Middle frontal gyrus (tissue), 1 donor: ENCODE data around the gene DMBT1.

Experiments used
- DNase-seq: peaks from one replicate; pipeline ENCODE4 v3.0.0-alpha.2; 2015; ENCODE audit warnings: low spot score; ENCODE audit errors: extremely low spot score

DMBT1 gene

DNA sequence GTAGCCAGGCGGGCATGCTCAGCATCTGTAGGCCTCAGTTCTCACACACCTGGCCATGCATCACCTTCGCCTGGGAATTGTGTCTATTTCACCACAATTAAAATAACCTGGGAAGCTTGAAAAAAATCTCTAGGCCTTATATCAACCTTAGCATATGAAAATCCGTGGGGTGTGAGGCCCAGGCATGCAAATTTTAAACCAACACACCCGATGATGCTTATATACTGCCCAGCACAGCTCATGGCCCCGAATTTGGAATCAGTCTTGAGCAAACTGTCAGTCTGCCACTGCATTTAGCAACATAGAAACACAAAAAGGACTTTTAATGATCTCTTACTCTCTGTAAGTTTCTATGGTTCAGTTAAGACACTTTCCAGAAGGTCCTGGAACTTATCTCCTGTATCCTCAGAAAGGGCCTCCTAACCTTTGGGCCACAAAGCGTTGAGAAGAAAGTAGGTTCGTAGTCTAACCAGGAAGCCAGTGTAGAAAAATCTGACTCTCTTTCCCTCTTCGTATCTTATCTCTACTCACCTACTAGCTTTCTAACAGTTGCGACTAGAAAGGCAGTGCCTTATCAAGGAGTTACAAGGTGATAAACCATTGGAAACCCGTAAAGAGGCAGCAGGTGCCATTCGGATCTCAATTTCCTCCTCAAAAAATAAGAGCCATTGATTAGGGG, 12.0 kb upstream of the DMBT1 start:
- no peak for DNase-seq

DNA sequence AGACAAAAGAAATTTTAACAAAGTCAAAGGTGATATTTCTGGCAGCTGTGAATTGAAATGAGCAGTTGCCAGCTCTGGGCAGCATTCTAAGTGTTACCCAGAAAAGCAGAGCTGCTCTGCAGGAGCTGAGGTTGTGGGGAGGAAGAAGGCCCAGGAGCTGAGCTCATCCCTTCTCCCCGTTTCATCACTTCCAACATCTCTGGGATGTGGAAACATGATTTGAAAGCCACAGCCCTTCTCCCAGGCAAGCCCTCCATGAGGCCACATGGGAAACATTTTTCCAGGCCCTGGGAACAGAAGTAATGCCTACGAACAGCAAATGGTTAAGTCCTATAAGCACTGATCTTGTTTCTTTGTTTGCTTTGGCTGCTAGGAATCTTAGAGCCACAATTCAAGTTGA, 10.9 kb upstream of the DMBT1 start:
- no peak for DNase-seq

DNA sequence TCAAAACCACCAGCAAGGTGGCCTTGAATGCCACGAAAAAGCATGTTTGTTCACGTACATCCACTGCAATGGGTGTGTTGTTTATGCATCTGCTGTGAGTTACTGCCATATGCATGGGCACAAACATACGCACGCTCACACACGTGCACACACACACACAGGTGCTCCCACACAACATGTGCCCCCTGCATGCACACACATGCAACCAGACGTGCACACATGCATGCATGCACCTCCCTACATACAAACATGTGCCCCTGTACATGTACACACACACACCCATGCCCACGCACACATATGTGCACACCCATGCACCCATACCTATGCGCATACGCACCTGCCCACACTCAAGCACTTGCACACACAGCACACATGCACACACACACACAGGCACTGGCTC, 10.1 kb upstream of the DMBT1 start:
- DNase-seq: no peak

DNA sequence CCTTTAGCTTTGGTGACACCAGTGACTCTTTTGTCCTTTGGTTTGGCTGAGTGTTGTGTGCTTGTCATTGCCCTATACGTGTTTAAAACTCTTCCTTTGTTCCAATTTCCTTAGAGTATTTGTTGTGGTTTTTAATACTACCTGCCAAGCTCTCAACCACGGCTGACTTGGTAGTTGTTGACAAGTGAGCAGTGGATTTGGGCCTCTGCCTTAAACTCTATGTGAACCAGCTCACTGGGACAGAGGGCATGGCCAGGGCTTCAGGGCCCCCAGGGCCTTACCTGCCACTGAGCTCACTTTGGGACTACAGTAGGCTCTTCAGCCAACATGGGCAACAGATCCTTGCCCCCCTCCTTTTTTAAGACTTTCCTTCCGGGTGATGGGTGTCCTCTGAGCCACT, 9.6 kb upstream of the DMBT1 start:
- DNase-seq: no peak

DNA sequence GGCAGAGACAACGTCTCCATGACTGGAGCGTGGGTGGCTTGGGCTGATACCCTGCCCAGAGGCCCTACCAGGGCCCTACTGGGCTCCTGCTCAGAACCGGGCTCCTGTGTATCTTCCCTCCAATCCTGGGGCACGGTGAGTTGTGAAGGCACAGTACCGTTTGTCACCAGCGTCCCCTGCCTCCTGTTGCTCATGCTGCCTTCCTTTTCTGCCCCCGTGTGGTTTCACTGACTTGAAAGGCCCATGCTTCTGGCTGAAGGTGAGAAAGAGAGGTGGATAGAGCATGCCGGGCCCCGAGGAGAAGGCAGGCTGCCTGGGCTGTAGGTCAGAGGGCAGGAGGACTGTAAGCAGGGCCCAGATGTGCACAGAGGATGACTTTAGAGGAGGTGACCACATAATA, 9.1 kb upstream of the DMBT1 start:
- DNase-seq: no peak

DNA sequence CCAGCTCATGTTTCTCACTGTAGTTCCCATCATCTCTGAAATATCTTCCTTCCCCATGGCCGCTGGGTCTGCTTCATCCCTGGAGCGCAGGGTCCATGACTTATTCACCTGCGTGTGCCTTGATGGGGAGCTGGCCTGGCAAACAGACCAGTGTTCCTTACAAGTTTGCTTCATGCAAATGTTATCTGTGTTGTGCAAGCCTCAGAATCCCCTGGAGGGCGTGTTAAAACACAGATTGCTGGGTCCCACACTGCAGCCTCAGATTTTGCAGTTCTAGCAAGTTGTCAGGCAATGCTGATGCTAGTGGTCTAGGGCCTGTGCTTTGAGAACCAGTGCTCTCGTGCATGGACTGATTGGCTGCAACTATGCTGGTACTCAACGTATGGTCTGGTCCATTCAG, 7.2 kb upstream of the DMBT1 start:
- DNase-seq: no peak

DNA sequence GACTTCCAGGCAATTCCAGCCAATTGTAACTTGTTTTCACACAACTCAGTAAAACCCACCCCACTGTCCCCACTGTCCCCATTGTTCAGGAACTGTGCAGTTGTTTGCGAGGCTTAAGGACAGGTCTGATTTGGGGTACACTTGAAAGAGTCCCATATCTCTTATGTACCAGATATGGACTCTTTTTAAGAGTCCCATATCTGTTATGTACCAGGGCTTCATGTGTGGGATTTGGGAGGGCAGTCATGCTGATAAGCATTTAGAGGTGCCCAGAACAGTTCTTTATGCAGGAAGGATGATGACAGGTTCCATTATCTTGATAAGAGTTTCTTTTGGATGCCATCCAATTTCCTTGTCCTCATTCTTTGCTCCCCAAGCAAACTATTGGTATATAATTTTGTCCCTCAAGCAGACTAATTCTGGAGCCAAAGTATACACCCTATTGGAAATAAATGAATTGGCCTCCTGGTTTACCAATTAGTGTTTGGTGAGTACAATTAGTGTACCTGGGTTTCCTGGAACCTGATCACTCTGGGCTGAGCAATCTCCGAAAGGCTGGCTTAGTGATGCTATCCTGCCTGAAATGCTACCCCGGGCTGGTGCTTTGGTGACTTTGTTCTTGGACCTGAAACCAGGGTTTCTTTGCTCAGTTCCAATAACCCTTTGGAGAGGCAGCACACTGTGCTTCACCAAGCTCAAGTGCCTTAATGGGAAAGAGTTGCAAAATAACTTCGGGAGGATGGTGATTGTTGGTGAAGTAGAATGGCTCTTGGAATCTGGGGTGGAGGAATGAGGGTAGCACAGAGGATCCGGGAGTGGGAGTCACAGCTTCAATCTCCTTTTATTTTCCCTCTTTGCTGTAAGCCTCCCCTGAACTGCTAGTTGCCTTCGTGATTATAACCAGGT, 6.2 kb upstream of the DMBT1 start:
- no peak for DNase-seq

DNA sequence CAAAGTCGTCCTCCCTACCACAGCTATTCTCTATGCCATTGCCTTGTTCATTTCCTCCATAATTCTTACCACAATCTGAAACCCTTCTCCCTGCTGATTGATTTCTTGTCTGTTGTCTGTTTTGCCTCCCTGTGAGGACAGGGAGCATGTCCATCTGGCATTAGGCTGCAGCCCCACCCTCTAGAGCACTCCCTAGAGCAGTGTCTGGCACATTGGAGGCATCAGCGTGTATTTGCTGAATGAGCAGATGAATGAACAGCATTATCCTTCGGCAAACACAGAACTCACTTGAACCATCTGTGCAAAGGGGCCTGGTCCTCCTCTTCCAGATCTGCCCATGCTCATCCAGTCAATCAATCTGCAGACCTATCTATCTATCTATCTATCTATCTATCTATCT, 5.1 kb upstream of the DMBT1 start:
- no peak for DNase-seq

DNA sequence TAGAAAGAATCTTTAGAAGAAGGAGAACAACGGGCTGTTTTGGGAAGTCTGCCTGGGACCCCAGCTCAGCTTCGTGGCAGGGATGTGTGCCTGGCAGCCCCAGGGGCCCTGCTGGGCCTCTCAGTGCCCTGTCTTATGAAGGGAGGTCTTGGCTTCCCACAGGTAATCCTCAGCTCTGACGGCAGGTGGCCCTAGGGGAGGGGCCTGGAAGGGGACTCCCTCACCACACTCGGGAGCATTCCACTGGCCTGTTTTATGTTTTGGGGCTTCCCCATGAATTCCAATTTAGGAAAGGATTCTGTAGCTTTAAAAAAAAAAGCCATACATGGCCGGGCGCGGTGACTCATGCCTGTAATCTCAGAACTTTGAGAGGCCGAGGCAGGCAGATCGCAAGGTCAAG, 3.0 kb upstream of the DMBT1 start:
- no peak for DNase-seq

DNA sequence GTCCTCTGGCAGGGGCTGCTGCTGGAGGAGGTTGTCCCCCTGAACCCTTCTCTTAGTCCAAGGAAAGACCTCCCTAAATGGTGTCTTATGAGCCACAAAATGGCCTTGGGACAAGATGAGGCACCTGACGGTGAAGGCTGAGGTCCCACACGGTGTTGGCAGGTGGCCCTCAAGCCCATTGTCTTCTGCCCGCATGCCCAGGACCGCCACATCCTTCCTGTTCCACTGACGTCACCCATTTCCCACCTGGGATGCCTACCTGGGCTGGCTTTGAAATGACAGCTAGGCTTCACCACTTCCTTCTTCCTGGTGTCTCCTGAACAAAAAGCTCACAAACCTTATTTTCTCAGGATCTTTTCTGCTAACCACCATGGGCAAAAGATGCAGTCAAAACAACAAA, 2.1 kb upstream of the DMBT1 start:
- no peak for DNase-seq

DNA sequence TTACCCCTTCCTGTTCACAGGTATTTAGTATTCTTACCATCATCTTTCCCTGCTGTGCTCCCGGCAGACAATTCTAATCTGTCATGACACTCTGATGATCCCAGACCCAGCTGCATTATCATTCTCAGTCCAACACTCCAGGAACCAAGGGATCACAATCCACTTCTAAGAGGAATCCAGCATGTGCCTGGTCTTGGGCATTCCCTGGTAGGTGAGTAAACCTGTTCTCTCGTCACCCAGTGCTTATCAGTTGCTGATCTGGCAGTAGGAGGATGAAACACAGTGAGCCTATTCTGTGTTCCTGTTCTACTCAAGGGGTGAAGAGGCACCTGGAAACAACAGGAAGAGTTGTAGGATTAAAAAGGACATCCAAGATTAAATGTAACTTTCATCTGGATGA, 1.3 kb upstream of the DMBT1 start:
- DNase-seq: no peak

DNA sequence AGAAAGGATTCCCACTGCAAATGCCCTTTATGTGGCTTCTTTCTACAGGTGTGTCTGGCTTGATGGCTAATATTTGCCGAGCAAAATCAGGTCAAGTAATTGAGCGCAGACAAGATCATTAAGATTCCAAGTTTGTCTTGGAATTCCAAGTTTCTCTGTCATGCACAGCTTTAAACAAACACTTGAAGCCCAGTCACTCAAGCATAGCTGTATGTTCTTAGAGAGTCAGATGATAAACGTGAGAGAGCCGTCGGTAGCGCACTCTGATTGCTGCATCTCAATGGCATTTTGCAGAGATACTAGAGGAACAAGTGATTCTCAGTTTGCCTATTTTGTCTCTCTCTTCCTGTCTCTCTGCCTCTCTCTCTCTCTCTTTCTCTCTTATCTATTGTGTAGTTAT, 658 bp downstream of the DMBT1 start:
- no peak for DNase-seq

DNA sequence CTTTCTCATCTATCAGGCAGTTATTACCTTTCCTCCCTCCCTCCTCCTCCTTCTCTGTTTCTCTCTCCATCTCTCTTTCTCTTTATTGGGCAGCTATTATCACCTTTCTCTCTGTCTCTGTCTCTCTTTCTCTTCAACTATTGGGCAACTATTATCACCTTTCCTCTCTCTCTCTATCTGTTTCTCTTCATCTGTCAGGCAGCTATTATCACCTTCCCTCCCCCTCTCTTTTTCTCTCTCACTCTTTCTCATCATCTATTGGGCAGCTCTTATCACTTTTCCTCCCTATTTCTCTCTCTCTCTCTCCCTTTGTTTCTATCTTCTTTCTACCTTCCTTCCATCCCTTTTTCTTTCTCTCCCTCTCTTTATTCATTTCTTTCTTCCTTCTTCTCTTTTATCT, 1.2 kb downstream of the DMBT1 start:
- no peak for DNase-seq

DNA sequence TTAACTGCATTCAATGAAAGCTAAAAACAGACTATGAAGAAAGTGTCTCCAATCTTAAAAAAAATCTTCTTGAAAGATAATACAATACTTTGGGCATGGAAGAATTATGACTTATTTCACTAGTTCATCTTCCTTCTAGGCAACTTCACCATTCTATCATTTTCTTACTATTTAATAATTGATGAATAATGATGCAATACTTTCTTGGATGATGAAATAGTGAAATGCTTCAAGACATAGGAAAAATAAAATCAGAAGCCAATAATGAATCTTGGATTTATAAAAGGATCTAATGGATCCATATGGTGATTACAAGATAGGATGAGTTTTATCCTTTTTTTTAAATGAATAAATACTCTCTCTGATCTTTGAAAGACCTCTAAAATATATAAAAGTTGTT, 4.4 kb downstream of the DMBT1 start:
- no peak for DNase-seq

DNA sequence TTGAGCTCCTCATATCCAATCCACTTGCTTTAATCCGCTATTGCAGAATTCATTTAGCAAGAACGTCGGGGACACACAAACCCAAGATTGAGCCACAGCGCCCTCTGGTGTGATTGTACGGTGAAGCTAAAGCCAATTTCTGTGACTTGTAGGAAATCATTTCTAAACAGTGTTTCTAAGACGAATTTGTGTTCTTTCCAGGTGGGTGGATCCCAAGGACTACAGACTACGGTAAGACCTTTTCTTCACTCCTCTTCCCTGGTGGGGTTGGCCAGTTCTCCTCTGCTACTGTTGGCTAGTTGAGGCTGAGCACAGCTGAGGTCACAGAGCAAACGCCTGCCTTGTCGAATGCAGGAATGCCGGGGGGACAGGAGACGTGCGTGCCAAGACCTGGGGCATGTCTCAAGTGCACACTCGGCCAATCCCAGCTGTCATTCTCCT, 5.2 kb downstream of the DMBT1 start:
- DNase-seq: peak; percentile 90

DNA sequence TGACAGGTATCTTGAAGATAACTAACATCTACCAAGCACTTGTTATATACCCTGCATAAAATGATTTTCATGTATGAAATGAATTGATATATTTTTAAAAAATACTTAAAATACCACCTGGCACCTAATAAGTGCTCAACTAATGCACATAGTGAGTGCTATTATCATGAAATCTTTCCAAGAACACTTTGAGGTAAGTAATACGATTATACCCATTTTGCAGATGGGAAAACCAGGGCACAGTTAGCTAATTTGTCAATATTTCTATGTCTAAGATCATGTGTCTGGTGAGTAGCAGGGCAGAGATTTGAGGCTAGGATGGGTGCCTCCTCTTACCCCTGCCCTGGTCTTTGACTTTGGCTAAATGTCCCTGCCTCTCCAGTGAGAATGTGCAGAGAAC, 6.1 kb downstream of the DMBT1 start:
- no peak for DNase-seq

DNA sequence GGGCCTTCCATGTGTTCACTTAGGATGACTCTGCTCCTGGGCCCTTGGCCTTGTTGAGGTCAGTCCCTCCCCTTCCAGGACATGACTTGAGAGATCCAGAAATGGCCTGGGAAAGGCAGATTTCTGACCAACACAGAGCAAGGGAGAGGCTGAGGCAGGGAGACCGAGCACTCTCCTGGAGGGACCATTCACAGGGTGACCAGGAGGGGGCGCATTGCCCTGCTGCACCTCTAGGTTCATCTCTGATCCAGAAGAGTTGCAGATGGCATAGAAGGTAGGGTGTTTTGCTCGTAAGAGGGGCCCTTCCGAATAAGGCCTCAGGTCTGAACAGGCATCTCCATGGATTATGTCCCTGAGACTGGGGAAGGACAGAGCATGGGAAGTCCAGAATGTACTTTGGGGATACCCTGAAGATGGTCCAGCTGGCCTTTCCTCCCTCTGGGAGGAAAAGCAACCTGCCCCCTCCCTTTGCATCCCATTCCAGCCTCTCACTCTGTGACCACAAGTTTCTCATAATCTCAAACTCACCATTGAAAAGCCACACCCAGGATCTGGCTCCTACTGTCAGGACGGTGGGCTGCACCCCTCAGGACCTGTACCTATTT, 6.6 kb downstream of the DMBT1 start:
- DNase-seq: no peak

DNA sequence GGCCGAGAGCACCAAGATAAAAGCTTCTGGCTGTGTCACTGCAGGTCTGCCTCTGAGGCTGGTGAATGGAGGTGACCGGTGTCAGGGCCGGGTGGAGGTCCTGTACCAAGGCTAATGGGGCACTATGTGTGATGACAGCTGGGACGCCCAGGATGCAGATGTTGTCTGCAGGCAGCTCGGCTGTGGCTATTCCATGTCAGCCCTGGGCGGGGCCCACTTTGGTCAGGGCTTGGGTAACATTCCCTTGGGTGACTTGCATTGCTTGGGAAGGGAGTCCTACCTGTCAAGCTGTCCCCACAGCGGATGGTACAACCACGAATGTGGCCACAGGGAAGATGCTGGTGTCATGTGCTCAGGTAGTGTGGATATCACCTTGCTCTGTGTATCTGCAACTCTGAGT, 8.0 kb downstream of the DMBT1 start:
- no peak for DNase-seq

DNA sequence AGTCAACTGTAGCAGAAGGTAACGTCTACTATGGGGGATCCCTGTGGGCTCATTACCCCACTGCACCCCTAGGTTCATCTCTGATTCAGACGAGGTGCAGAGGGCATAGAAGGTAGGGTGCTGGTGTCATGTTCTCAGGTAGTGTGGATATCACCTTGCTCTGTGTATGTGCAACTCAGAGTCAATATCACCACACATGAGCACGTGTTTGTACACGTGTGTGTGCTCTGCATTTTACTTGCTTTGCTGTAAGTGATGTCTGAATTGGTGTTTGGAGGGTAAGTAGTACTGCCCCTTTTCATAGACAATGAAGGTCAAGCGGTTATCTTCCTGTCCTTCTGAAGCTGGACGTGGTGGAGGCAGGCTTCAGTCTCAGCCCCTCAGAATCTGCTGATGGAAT, 10.4 kb downstream of the DMBT1 start:
- DNase-seq: no peak

DNA sequence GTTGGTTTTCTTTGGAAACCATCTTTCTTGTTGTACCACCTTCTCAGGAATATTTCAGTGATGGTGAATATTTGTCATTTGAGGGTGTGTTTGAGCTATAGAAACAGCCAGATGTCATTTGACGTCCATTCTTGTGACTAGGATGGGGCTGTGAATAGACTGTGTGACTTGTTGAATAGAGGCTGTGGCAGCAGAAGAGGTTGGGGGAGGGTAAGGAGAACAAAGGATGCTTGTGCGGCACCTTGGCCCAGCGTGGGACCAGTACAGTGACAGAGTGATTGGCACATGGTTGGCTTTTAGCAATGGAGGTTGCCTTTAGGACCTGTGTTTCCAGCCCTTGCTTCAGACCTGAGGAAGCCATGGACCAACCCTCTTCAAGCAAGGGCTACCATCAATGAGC, 11.3 kb downstream of the DMBT1 start:
- no peak for DNase-seq

DNA sequence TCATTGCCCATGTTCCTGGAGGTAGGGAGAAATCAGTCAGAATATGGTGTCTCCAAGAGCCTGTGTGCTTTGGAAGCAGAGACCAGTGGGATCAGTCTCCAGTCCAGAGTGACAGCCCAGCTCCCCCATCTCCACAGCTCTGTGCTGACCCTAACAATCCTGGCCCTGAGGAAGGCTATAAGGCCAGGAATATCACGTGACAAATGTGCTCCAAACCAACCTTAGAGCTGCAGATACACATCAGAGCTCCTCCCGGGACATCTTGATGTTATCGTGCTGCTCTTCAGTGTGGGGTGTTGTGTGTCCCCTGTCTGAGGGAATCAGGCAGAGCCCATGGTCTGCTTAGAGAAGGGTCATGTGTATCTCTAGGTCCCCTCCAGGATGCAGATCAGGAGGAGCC, 15.2 kb downstream of the DMBT1 start:
- DNase-seq: no peak

DNA sequence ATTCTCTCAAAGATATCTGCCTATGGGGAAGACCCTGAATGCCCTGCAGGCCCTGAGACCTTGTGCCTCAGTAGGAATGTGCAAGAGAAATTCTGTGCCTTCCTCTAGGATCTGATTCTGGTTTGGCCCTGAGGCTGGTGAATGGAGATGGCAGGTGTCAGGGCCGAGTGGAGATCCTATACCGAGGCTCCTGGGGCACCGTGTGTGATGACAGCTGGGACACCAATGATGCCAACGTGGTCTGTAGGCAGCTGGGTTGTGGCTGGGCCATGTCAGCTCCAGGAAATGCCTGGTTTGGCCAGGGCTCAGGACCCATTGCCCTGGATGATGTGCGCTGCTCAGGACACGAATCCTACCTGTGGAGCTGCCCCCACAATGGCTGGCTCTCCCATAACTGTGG, 15.7 kb downstream of the DMBT1 start:
- DNase-seq: no peak
